T-cell (primary cell): ENCODE results near the gene FAM83B. TPM values are rescaled to one million over a fixed set of nuclear protein-coding genes. Genes with fewer than 3 reads are reported as not detected.

Experiments
- ATAC-seq, 4 experiments: fragments of 200-7000 bp in 3 of 4; fragments of 150-1000 bp in 1 of 4; cut with Tn5 transposase; replicated peaks in 1 of 4; 1 replicate in 3 of 4; 2 replicates in 1 of 4; pipeline ENCODE4 v1.10.0; 2021; ENCODE audit warnings: moderate library complexity in 3 of 4, mild to moderate bottlenecking in 2 of 4, moderate number of reproducible peaks in 1 of 4
- CTCF ChIA-PET, 2 donors: fragments of 300-600 bp; sonication (Branson Sonifier 250); formaldehyde crosslinking; loops; one replicate each; lab custom pipeline; 2022; ENCODE audit warnings: antibody characterized with exemption in 2 of 2; lab: Charles Lee
- POLR2A ChIA-PET, 2 donors: fragments of 300-600 bp; sonication (Branson Sonifier 250); formaldehyde crosslinking; loops; one replicate each; lab custom pipeline; 2022; ENCODE audit warnings: antibody characterized with exemption in 2 of 2; lab: Charles Lee
- DNase-seq, 35 experiments: peaks; one replicate each; pipeline versions ENCODE4 v3.0.0 to v3.0.0-alpha.2; 2013 to 2023
- H3K27ac ChIP-seq: one replicate; pipeline ENCODE4 v1.5.1; 2013; ENCODE audit warnings: low read length
- H3K27me3 ChIP-seq, 2 experiments: replicated peaks in 1 of 2; 1 replicate in 1 of 2; 2 replicates in 1 of 2; pipeline versions ENCODE4 v1.6.1 to v1.7.0; 2013; ENCODE audit warnings: low read length in 1 of 2, mixed read lengths in 1 of 2; ENCODE audit not compliant: control insufficient read depth in 2 of 2, insufficient read depth in 2 of 2; ENCODE audit errors: extremely low read depth in 1 of 2
- H3K36me3 ChIP-seq, 2 donors: 1 replicate in 1 of 2; 2 replicates in 1 of 2; pipeline versions ENCODE4 v1.6.1 to v1.7.0; 2013; ENCODE audit warnings: low read length in 1 of 2; ENCODE audit not compliant: control insufficient read depth in 2 of 2, insufficient read depth in 1 of 2; ENCODE audit errors: extremely low read depth in 1 of 2
- H3K4me1 ChIP-seq, 2 experiments: 1 replicate in 1 of 2; 2 replicates in 1 of 2; pipeline versions ENCODE4 v1.6.1 to v1.7.0; 2013; ENCODE audit warnings: low read length in 2 of 2, mixed read lengths in 1 of 2; ENCODE audit not compliant: insufficient read depth in 2 of 2, control insufficient read depth in 1 of 2; ENCODE audit errors: extremely low read depth in 1 of 2
- H3K4me3 ChIP-seq, 2 donors: 1 replicate in 1 of 2; 2 replicates in 1 of 2; pipeline versions ENCODE4 v1.5.1 to v1.7.0; 2013; ENCODE audit warnings: mild to moderate bottlenecking in 2 of 2, low read length in 1 of 2, moderate library complexity in 1 of 2; ENCODE audit not compliant: control insufficient read depth in 1 of 2; ENCODE audit errors: extremely low read depth in 1 of 2
- H3K9me3 ChIP-seq: 2 replicates; pipeline ENCODE4 v1.7.0; 2013
- H3K27ac Mint-ChIP-seq, 2 donors: one replicate each; pipeline ENCODE4 v1.8.0; 2020 to 2021; ENCODE audit warnings: mild to moderate bottlenecking in 2 of 2, mixed read lengths in 2 of 2
- H3K27me3 Mint-ChIP-seq, 2 donors: one replicate each; pipeline ENCODE4 v1.8.0; 2021 to 2022; ENCODE audit warnings: mixed read lengths in 2 of 2
- H3K36me3 Mint-ChIP-seq: one replicate; pipeline ENCODE4 v1.8.0; 2021; ENCODE audit warnings: mixed read lengths
- H3K4me1 Mint-ChIP-seq, 3 donors: one replicate each; pipeline ENCODE4 v1.8.0; 2020 to 2022; ENCODE audit warnings: mixed read lengths in 3 of 3, mild to moderate bottlenecking in 1 of 3
- H3K4me3 Mint-ChIP-seq, 3 donors: one replicate each; pipeline ENCODE4 v1.8.0; 2020 to 2022; ENCODE audit warnings: mild to moderate bottlenecking in 3 of 3, mixed read lengths in 3 of 3, moderate library complexity in 3 of 3
- H3K9me3 Mint-ChIP-seq, 3 donors: one replicate each; pipeline ENCODE4 v1.8.0; 2020 to 2022; ENCODE audit warnings: mixed read lengths in 3 of 3
- WGBS: methylation state at CpG from one replicate; pipeline ENCODE4 v1.1.5; 2013; ENCODE audit warnings: missing lambda C conversion rate; ENCODE audit not compliant: insufficient coverage; 5-methylcytosine and 5-hydroxymethylcytosine counted together
- total RNA-seq, 35 experiments: library from RNA in 6 of 35; stranded (reverse) in 6 of 35; fragments of 120-200 nt in 1 of 35; gene quantifications; one replicate each; pipeline versions ENCODE4 v1.2.1 to v1.2.4 and lab custom pipeline; 2013 to 2026

Gene FAM83B
- total RNA-seq, 5 donors from 2014 or later (not counting 1 experiment from before 2014, with no cell fraction given) = 0.18 TPM; not detected in 4

DNA sequence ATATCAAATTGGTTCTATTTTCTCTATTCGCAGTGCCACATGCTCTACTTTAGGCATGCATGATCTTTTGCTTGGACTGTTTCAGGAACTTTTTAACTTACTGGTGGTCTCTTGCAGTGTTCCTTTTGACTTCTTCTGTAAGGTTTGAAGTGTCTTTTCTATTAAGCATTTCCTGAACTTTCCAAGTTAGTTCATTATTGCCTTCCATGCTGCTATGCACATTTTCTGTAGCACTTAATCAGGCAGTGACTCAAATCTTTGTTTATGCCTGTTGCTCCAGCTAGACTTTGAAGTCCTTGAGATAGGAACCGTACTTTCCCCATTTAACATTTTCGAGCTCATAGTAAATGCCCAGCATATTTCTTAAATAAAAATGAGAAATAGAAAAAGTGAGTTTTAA lies 52.2 kb downstream of the FAM83B start:
- POLR2A ChIA-PET = no interaction called here
- no peak overlapping the region for H3K4me3 ChIP-seq
- no peak overlapping the region for H3K27ac ChIP-seq
- H3K4me3 Mint-ChIP-seq = no peak overlapping the region
- no peaks in the 10 kb centered on the region for H3K4me1 Mint-ChIP-seq
- no peaks in the 10 kb centered on the region for H3K4me1 ChIP-seq
- CTCF ChIA-PET = no interaction called here
- no peaks in the 10 kb centered on the region for H3K9me3 ChIP-seq
- no peaks in the 10 kb centered on the region for H3K36me3 ChIP-seq
- H3K27ac Mint-ChIP-seq = no peak overlapping the region
- ATAC-seq (no peak), DNase-seq (no peak)
- no peaks in the 10 kb centered on the region for H3K27me3 ChIP-seq
- WGBS = no CpG with 5 or more reads among the region's 3 CpGs
- H3K36me3 Mint-ChIP-seq = no peaks in the 10 kb centered on the region
- H3K9me3 Mint-ChIP-seq = peaks cover 0 to 5% (median 4%) of the 10 kb centered on the region in 3 donors
- no peaks in the 10 kb centered on the region for H3K27me3 Mint-ChIP-seq

DNA sequence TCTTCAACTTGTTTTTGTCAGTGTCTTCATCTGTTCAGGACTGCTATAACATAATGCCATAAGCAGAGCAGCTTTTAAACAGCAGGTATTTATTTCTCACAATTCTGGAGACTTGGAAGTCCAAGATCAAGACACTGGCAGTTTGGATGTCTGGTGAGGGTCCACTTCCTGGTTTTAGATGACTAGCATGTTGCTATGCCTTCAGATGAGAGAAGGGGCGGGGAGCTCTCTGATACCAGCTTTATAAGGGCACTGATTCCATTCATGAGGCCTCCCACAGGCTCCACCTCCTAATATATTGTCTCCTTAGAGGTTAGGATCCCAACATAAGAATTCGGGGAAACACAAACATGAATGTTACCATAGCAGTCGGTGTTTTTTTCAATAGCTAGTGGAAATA lies 52.9 kb downstream of the FAM83B start:
- WGBS = 90% methylated on average over 2 of the region's 3 CpGs
- Histone ChIP-seq H3K27me3 (no peaks in the 10 kb centered on the region), H3K4me3 (no peak overlapping the region), H3K4me1 (no peaks in the 10 kb centered on the region), H3K36me3 (no peaks in the 10 kb centered on the region), H3K27ac (no peak overlapping the region), H3K9me3 (no peaks in the 10 kb centered on the region)
- ATAC-seq (no peak), DNase-seq (no peak)
- H3K36me3 Mint-ChIP-seq = no peaks in the 10 kb centered on the region
- H3K4me1 Mint-ChIP-seq = no peaks in the 10 kb centered on the region
- no peaks in the 10 kb centered on the region for H3K27me3 Mint-ChIP-seq
- CTCF ChIA-PET = no interaction called here
- H3K9me3 Mint-ChIP-seq = peaks cover 0 to 6% (median 3%) of the 10 kb centered on the region in 3 donors
- POLR2A ChIA-PET = no interaction called here
- no peak overlapping the region for H3K27ac Mint-ChIP-seq
- no peak overlapping the region for H3K4me3 Mint-ChIP-seq

DNA sequence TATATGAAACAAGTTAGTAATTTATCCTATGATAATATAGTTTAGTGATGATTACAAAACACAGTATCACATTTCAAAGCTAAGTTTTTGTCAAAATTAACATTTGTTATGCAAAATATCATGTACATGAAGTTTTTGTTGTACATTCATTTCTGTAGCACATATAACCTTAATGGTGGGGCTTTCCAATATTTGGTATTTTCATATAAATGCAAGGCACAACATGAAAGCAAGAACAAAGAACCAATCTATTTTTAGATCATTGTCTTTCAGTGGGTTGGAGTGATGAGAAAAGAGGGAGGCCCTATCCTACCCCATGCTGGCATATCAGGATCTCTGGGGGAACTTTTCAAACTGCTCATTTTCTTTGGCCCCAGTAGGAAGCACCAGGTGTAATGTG lies 53.4 kb downstream of the FAM83B start:
- H3K9me3 Mint-ChIP-seq = peaks cover 0 to 10% (median 2%) of the 10 kb centered on the region in 3 donors
- H3K27me3 ChIP-seq = no peaks in the 10 kb centered on the region
- ATAC-seq (no peak), DNase-seq (no peak)
- H3K27ac Mint-ChIP-seq = no peak overlapping the region
- CTCF ChIA-PET = no interaction called here
- no peaks in the 10 kb centered on the region for H3K27me3 Mint-ChIP-seq
- H3K4me1 Mint-ChIP-seq = no peaks in the 10 kb centered on the region
- H3K4me1 ChIP-seq = no peaks in the 10 kb centered on the region
- H3K4me3 ChIP-seq = no peak overlapping the region
- no peak overlapping the region for H3K4me3 Mint-ChIP-seq
- no peaks in the 10 kb centered on the region for H3K36me3 ChIP-seq
- H3K27ac ChIP-seq = no peak overlapping the region
- POLR2A ChIA-PET = no interaction called here
- H3K9me3 ChIP-seq = no peaks in the 10 kb centered on the region
- H3K36me3 Mint-ChIP-seq = no peaks in the 10 kb centered on the region

- Mint-ChIP-seq H3K4me3 (no peak overlapping the region), H3K27me3 (no peaks in the 10 kb centered on the region), H3K4me1 (no peaks in the 10 kb centered on the region), H3K9me3 (peaks cover 2 to 10% (median 4%) of the 10 kb centered on the region in 3 donors), H3K36me3 (no peaks in the 10 kb centered on the region), H3K27ac (no peak overlapping the region)
- no peak for DNase-seq
- no peak for ATAC-seq
- H3K4me3 ChIP-seq = no peak overlapping the region
- CTCF ChIA-PET = no interaction called here
- no peak overlapping the region for H3K27ac ChIP-seq
- no peaks in the 10 kb centered on the region for H3K4me1 ChIP-seq
- POLR2A ChIA-PET = no interaction called here
- no peaks in the 10 kb centered on the region for H3K36me3 ChIP-seq
- WGBS = no CpG with 5 or more reads among the region's 2 CpGs
- H3K27me3 ChIP-seq = no peaks in the 10 kb centered on the region
- H3K9me3 ChIP-seq = no peaks in the 10 kb centered on the region
These were observed 54.1 kb downstream of the FAM83B start for GRCh38 chr6:54900666-54901065.

DNA sequence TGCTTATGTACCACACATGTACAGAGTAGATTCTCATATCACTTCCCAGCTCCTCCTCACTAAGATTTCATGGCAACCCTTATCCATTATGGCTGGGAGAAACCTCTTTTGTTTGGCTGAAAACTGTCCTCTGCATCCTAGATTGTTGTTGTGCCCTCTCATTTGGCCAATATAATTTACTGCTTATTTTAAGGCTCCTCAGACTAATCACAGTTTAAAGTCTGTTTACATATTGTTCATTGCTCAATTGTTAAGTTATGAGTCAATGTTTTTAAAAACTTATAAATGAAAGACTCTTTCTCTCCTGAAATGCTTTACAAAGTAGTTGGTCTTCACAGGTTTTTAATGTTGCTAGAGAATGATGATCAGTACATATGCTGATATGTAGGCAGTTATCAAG lies 57.3 kb downstream of the FAM83B start:
- no peaks in the 10 kb centered on the region for H3K36me3 Mint-ChIP-seq
- no peak overlapping the region for H3K27ac Mint-ChIP-seq
- Histone ChIP-seq H3K36me3 (no peaks in the 10 kb centered on the region), H3K27ac (no peak overlapping the region), H3K27me3 (no peaks in the 10 kb centered on the region), H3K4me1 (no peaks in the 10 kb centered on the region), H3K4me3 (no peak overlapping the region), H3K9me3 (no peaks in the 10 kb centered on the region)
- H3K4me3 Mint-ChIP-seq = no peak overlapping the region
- ChIA-PET POLR2A (no interaction called here), CTCF (no interaction called here)
- no peaks in the 10 kb centered on the region for H3K27me3 Mint-ChIP-seq
- ATAC-seq (no peak), DNase-seq (no peak)
- H3K4me1 Mint-ChIP-seq = no peaks in the 10 kb centered on the region
- H3K9me3 Mint-ChIP-seq = peaks cover 2 to 5% (median 4%) of the 10 kb centered on the region in 3 donors

DNA sequence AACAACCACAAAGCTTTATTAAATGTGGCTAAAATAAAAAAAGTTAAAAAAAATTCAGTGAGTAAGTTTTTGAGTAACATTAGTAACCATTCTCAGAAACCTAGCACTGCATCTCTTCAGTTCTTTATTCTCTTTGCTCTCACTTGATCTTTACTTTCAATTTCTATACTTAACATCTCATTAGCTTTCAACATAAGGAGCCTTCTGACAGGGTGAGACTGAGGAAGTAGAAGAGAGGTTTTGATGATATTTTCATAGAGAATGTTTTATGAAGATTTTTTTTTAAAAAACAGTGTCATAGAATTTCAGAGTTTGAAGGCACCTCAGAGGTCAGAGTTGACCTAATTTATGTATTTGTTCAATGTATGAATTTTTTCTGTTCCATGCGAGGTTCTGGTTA lies 60.8 kb downstream of the FAM83B start:
- Mint-ChIP-seq H3K4me1 (no peaks in the 10 kb centered on the region), H3K4me3 (no peak overlapping the region), H3K36me3 (no peaks in the 10 kb centered on the region), H3K27ac (no peak overlapping the region), H3K27me3 (no peaks in the 10 kb centered on the region), H3K9me3 (peaks cover 4 to 10% (median 8%) of the 10 kb centered on the region in 3 donors)
- CTCF ChIA-PET = no interaction called here
- H3K36me3 ChIP-seq = no peaks in the 10 kb centered on the region
- POLR2A ChIA-PET = no interaction called here
- no peak overlapping the region for H3K27ac ChIP-seq
- WGBS = no CpG with 5 or more reads among the region's 1 CpG
- H3K4me3 ChIP-seq = no peak overlapping the region
- H3K9me3 ChIP-seq = no peaks in the 10 kb centered on the region
- DNase-seq = no peak
- no peaks in the 10 kb centered on the region for H3K4me1 ChIP-seq
- ATAC-seq = no peak
- H3K27me3 ChIP-seq = no peaks in the 10 kb centered on the region

- Histone ChIP-seq H3K27ac (no peak overlapping the region), H3K27me3 (no peaks in the 10 kb centered on the region), H3K9me3 (no peaks in the 10 kb centered on the region), H3K36me3 (no peaks in the 10 kb centered on the region), H3K4me3 (no peak overlapping the region), H3K4me1 (no peaks in the 10 kb centered on the region)
- WGBS = no CpG with 5 or more reads among the region's 3 CpGs
- no peak overlapping the region for H3K27ac Mint-ChIP-seq
- H3K27me3 Mint-ChIP-seq = no peaks in the 10 kb centered on the region
- no peak overlapping the region for H3K4me3 Mint-ChIP-seq
- DNase-seq (no peak), ATAC-seq (no peak)
- no peaks in the 10 kb centered on the region for H3K36me3 Mint-ChIP-seq
- ChIA-PET POLR2A (no interaction called here), CTCF (no interaction called here)
- no peaks in the 10 kb centered on the region for H3K4me1 Mint-ChIP-seq
- peaks cover 8 to 12% (median 10%) of the 10 kb centered on the region in 3 donors for H3K9me3 Mint-ChIP-seq
These were observed 62.6 kb downstream of the FAM83B start for GRCh38 chr6:54909184-54909583.
